ENCODE data around the gene ZNF883. TPM values are rescaled to one million over a fixed set of nuclear protein-coding genes. Genes with fewer than 3 reads are reported as not detected.
"Not testable (repeated sequence)": the region's sequence is repeated elsewhere in the genome, so short reads cannot be mapped to it uniquely, and the experiment has no call there.

Gene ZNF883
- total RNA-seq (not detected in 2 replicates), polyA plus RNA-seq (0.11 and 0.15 TPM in 2 replicates), polyA minus RNA-seq (0.12 TPM in 1 of 2 replicates, not detected in the other), Bru-seq, nascent RNA (percentile 2 among the genes with signal in this experiment), BruChase-seq, experiment 1, labeled RNA remaining after a 6-hour chase (percentile 5 among the genes with signal in this experiment), BruChase-seq, experiment 2, labeled RNA remaining after a 2-hour chase (percentile 2 among the genes with signal in this experiment)
- 0.13 and 0.23 TPM in 2 replicates for polyA plus RNA-seq (2011; cell fraction: cytosol; rRNA removed)
- 0.20 and 0.39 TPM in 2 replicates for polyA plus RNA-seq (2011; cell fraction: nucleus; rRNA removed)
- polyA plus RNA-seq (2012) = 0.19 TPM in 1 of 2 replicates, not detected in the other
- polyA minus RNA-seq (2011; cell fraction: cytosol; rRNA and poly(A)+ RNA removed) = 1.3 TPM
- polyA minus RNA-seq (2011; cell fraction: nucleus; rRNA and poly(A)+ RNA removed) = not detected in 2 replicates
- long read RNA-seq = 0 reads

DNA sequence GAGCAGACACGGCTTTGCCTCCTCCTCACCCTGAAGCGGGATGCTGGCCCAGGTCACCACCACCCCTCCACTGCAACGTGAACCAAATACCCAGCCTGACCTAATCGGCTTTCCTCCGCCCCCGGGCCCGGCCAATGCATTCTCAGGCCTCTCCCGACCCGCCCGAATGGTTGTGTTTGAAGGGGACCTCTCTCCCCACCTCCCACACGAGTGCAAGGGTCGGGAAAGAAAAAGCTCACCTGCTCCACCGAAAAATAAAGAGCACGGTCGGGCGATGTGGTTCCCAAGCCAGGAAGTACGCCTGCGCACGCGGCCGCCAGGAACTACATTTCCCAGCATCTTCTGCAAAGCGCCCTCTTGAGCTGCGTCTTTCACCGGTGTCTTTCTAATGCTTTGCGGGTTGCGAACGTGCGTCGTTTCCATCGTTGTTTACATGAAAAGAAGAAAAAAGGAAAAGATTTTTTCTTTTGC is at the start of gene ZNF883:
TSS of gene ZNF883 (minus strand) at position 282 of the 471 bp plus-strand sequence.
- no peaks in the 10 kb centered on the region for H3K9me1 ChIP-seq (replicated peaks; ENCODE audit: control insufficient read depth, extremely low read depth, insufficient read depth, low read length)
- no TSS peak for BruUV-seq (replicated peaks)
- no peak for FAIRE-seq
- ChIA-PET POLR2A (no interaction called here), CTCF (interaction anchor here (1.0 kb wide), 1 partner anchor 8 kb away, joined by 3 read pairs; no protein-coding TSS in a partner anchor)
- dilution Hi-C loops (cut with MboI; ENCODE audit: extremely low pct_ligation_motif_present, low sequenced_read_pairs) (no loop called here), intact Hi-C loops (cut with micrococcal nuclease) (no loop called here)
- no peaks in the 10 kb centered on the region for H4K20me1 ChIP-seq (replicated peaks; ENCODE audit: control insufficient read depth, extremely low read depth, insufficient read depth, low read length)
- H3K4me2 ChIP-seq (ENCODE audit: insufficient read depth, low read length) = peak within 1 kb of the TSS; percentile 24
- H3K9ac ChIP-seq (replicated peaks; ENCODE audit: extremely low read depth, insufficient read depth, low read length) = no peak within 1 kb of the TSS
- H3K36me3 ChIP-seq (ENCODE audit: control insufficient read depth in 2 of 2, extremely low read depth in 1 of 2, insufficient read depth in 2 of 2, low read length in 2 of 2) = no peaks in the 10 kb centered on the region
- H3K79me2 ChIP-seq (ENCODE audit: control insufficient read depth, insufficient read depth, low read length) = no peaks in the 10 kb centered on the region
- no peak for TF ChIP-seq GATA2 (IDR thresholded peaks at IDR 0.05; ENCODE audit: insufficient read depth, insufficient read length, low read depth, low read length)
- TF ChIP-seq, protein P1, sequence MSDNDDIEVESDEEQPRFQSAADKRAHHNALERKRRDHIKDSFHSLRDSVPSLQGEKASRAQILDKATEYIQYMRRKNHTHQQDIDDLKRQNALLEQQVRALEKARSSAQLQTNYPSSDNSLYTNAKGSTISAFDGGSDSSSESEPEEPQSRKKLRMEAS (IDR thresholded peaks at IDR 0.05; ENCODE audit: insufficient read depth, insufficient read length) = no peak
- TF ChIP-seq, protein P2, sequence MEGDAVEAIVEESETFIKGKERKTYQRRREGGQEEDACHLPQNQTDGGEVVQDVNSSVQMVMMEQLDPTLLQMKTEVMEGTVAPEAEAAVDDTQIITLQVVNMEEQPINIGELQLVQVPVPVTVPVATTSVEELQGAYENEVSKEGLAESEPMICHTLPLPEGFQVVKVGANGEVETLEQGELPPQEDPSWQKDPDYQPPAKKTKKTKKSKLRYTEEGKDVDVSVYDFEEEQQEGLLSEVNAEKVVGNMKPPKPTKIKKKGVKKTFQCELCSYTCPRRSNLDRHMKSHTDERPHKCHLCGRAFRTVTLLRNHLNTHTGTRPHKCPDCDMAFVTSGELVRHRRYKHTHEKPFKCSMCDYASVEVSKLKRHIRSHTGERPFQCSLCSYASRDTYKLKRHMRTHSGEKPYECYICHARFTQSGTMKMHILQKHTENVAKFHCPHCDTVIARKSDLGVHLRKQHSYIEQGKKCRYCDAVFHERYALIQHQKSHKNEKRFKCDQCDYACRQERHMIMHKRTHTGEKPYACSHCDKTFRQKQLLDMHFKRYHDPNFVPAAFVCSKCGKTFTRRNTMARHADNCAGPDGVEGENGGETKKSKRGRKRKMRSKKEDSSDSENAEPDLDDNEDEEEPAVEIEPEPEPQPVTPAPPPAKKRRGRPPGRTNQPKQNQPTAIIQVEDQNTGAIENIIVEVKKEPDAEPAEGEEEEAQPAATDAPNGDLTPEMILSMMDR (IDR thresholded peaks at IDR 0.05; ENCODE audit: extremely low read depth in 1 of 2, insufficient read depth in 1 of 2, low read depth in 1 of 2, low read length in 2 of 2) = no peak
- no peak for TF ChIP-seq POLR2A (IDR thresholded peaks at IDR 0.05; ENCODE audit: low read depth, low read length)
- TF ChIP-seq POLR2AphosphoS5 (IDR thresholded peaks at IDR 0.05; ENCODE audit: insufficient read depth, low read depth, low read length) = no peak
- TF ChIP-seq FOS (IDR thresholded peaks at IDR 0.05; ENCODE audit: borderline replicate concordance, insufficient read depth, low read length) = no peak
- TF ChIP-seq JUN (IDR thresholded peaks at IDR 0.05; ENCODE audit: borderline replicate concordance, insufficient read depth, insufficient read length, low read depth) = no peak
- no peak for TF ChIP-seq MYC (IDR thresholded peaks at IDR 0.05; ENCODE audit: low read depth, low read length)
- no peak for TF ChIP-seq EZH2 (IDR thresholded peaks at IDR 0.05; ENCODE audit: borderline replicate concordance, low read depth, low read length, severe bottlenecking)
- no peaks in the 10 kb centered on the region for H3K4me1 ChIP-seq (ENCODE audit: control insufficient read depth, extremely low read depth, insufficient read depth, low read length)
- peak; percentile 40 for DNase-seq (ENCODE audit: low read depth, low spot score)
- H3K27ac ChIP-seq (ENCODE audit: insufficient read depth, low read depth, low read length) = no peak within 1 kb of the TSS
- H3K4me3 ChIP-seq (replicated peaks in 1 of 3; ENCODE audit: insufficient read depth in 1 of 3, low read depth in 1 of 3, low read length in 3 of 3) = no peak within 1 kb of the TSS
- H3K9me3 ChIP-seq (replicated peaks; ENCODE audit: control insufficient read depth, insufficient read depth, low read length) = no peaks in the 10 kb centered on the region
- peaks cover 0 to 3% of the 10 kb centered on the region in 2 experiments for H3K27me3 ChIP-seq (ENCODE audit: control insufficient read depth in 2 of 2, insufficient read depth in 2 of 2, low read length in 2 of 2)
- H2AFZ ChIP-seq (ENCODE audit: low read depth, low read length) = peak within 1 kb of the TSS; percentile 42

DNA sequence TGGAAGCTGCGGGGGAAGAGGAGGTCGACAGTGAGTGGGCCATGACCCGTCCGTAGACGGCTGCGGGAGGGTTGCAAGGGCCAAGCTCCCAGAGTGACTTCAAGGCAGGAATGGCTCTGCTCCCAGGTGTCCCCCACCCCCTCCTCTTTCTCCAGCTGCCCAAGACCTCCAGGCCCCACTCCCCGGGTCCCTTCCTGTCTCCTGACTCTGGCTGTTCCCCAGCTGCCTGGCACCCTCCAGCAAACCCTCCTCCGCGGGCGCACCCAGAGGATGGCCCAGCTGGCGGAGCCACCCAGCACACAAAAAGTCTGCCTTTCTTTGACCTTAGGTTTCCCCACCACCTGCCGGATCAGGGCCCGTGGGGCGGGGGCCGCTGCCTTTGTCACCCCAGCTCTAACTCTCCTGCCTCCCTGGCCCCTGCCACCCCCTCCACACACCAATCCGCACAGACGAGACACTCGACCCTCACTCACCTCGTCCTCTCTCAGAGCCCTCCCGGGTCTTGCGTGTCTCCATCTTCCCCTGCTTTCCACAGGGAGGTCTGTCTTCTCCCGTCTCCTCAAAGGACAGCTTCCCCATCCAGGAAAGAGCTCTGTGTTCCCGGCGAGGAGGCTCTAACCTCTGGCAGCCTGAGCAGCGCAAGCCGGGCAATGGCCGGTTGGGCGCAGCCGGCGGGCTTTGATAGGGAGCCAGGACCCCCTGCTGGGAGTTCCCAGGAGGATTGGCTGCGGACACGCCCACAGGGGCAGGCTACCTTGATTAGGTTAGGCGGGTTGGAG is 49.3 kb upstream of the ZNF883 start:
- CTCF ChIA-PET; H3K9ac ChIP-seq (replicated peaks; ENCODE audit: extremely low read depth, insufficient read depth, low read length); BruUV-seq (replicated peaks); H4K20me1 ChIP-seq (replicated peaks; ENCODE audit: control insufficient read depth, extremely low read depth, insufficient read depth, low read length); dilution Hi-C loops (cut with MboI; ENCODE audit: extremely low pct_ligation_motif_present, low sequenced_read_pairs); DNase-seq (ENCODE audit: low read depth, low spot score); H3K9me1 ChIP-seq (replicated peaks; ENCODE audit: control insufficient read depth, extremely low read depth, insufficient read depth, low read length); H3K4me3 ChIP-seq (replicated peaks in 1 of 3; ENCODE audit: insufficient read depth in 1 of 3, low read depth in 1 of 3, low read length in 3 of 3); H3K27ac ChIP-seq (ENCODE audit: insufficient read depth, low read depth, low read length); H3K4me1 ChIP-seq (ENCODE audit: control insufficient read depth, extremely low read depth, insufficient read depth, low read length); H2AFZ ChIP-seq (ENCODE audit: low read depth, low read length); H3K36me3 ChIP-seq (ENCODE audit: control insufficient read depth in 2 of 2, extremely low read depth in 1 of 2, insufficient read depth in 2 of 2, low read length in 2 of 2); H3K79me2 ChIP-seq (ENCODE audit: control insufficient read depth, insufficient read depth, low read length); H3K4me2 ChIP-seq (ENCODE audit: insufficient read depth, low read length); POLR2A ChIA-PET; FAIRE-seq; intact Hi-C loops (cut with micrococcal nuclease); H3K9me3 ChIP-seq (replicated peaks; ENCODE audit: control insufficient read depth, insufficient read depth, low read length): not testable (repeated sequence)
- H3K27me3 ChIP-seq (ENCODE audit: control insufficient read depth in 2 of 2, insufficient read depth in 2 of 2, low read length in 2 of 2) = peaks cover 4 to 16% of the 10 kb centered on the region in 2 experiments

All from endothelial cell of umbilical vein (primary cell).